SU-DHL-6 (cell line): Measurements from ENCODE around the gene CCM2.

Source experiments
- CTCF ChIP-seq: fragments of 200-600 bp; sonication (generic); IDR thresholded peaks from one replicate; pipeline ENCODE4 v1.5.1; 2017; ENCODE audit warnings: antibody characterized with exemption, mild to moderate bottlenecking, low read length, moderate library complexity; ENCODE audit not compliant: insufficient read depth, poor library complexity, severe bottlenecking
- EZH2phosphoT487 ChIP-seq: fragments of 200-600 bp; sonication (generic), shearing (Covaris generic); conservative IDR thresholded peaks from 2 replicates; pipeline ENCODE4 v1.6.1; 2018; ENCODE audit warnings: mild to moderate bottlenecking, antibody characterized with exemption, low read length, moderate library complexity, mixed read lengths

GRCh38 chr7:45082031-45082830 is 82.2 kb downstream of the CCM2 start:
- TF ChIP-seq CTCF = no peak
- TF ChIP-seq EZH2phosphoT487 = no peak
